Measurements from ENCODE around the gene PDE3B.

PDE3B gene

GRCh38 chr11:14835496-14836492 is 192.2 kb downstream of the PDE3B start:
- H3K4me3 ChIP-seq (ENCODE audit: low read depth, low read length), result no peak overlapping the region
- no peak for DNase-seq (ENCODE audit: low read depth, low spot score)
- no peak for TF ChIP-seq CTCF (IDR thresholded peaks at IDR 0.05; ENCODE audit: low read depth, low read length)
- in situ Hi-C loops (cut with HindIII; ENCODE audit: low sequenced_read_pairs), result no loop called here

GRCh38 chr11:14842002-14842401 is 198.4 kb downstream of the PDE3B start:
- no peak for TF ChIP-seq CTCF (IDR thresholded peaks at IDR 0.05; ENCODE audit: low read depth, low read length)
- no peak overlapping the region for H3K4me3 ChIP-seq (ENCODE audit: low read depth, low read length)
- DNase-seq (ENCODE audit: low read depth, low spot score), result no peak
- in situ Hi-C loops (cut with HindIII; ENCODE audit: low sequenced_read_pairs), result no loop called here

GRCh38 chr11:14852571-14853177 is 209.1 kb downstream of the PDE3B start:
- in situ Hi-C loops (cut with HindIII; ENCODE audit: low sequenced_read_pairs), result no loop called here
- H3K4me3 ChIP-seq (ENCODE audit: low read depth, low read length), result no peak overlapping the region
- DNase-seq (ENCODE audit: low read depth, low spot score), result no peak
- no peak for TF ChIP-seq CTCF (IDR thresholded peaks at IDR 0.05; ENCODE audit: low read depth, low read length)

GRCh38 chr11:14854057-14854456 is 210.5 kb downstream of the PDE3B start:
- no peak for DNase-seq (ENCODE audit: low read depth, low spot score)
- H3K4me3 ChIP-seq (ENCODE audit: low read depth, low read length), result no peak overlapping the region
- in situ Hi-C loops (cut with HindIII; ENCODE audit: low sequenced_read_pairs), result no loop called here

GRCh38 chr11:14855890-14856289 is 212.3 kb downstream of the PDE3B start:
- TF ChIP-seq CTCF (IDR thresholded peaks at IDR 0.05; ENCODE audit: low read depth, low read length), result no peak

More at GRCh38 chr11:14854057-14854456, 210.5 kb downstream of the PDE3B start:
- TF ChIP-seq CTCF (IDR thresholded peaks at IDR 0.05; ENCODE audit: low read depth, low read length), result no peak

DNA sequence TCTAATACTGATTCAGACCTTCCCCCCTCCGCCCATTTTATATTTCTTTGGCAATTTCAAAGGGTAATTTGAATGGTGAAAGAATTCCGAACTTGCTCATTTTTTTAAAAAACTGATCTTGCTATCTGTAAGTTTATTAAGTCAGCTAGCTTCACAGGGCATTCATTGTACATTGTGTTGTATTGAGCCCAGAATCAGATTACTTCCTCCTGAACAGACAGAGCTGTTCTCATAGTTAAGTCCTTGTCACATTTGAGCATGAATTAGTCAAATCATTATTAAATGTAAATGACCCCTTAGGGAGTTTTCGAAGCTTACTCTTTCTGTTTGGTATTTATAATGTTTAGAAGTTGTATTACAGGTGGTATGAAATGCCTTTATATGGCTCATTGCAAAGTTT is 214.0 kb downstream of the PDE3B start:
- in situ Hi-C loops (cut with HindIII; ENCODE audit: low sequenced_read_pairs), result no loop called here
- no peak for TF ChIP-seq CTCF (IDR thresholded peaks at IDR 0.05; ENCODE audit: low read depth, low read length)
- no peak overlapping the region for H3K4me3 ChIP-seq (ENCODE audit: low read depth, low read length)
- DNase-seq (ENCODE audit: low read depth, low spot score), result no peak

More at GRCh38 chr11:14855890-14856289, 212.3 kb downstream of the PDE3B start:
- H3K4me3 ChIP-seq (ENCODE audit: low read depth, low read length), result no peak overlapping the region
- in situ Hi-C loops (cut with HindIII; ENCODE audit: low sequenced_read_pairs), result no loop called here
- no peak for DNase-seq (ENCODE audit: low read depth, low spot score)
